Non-pigmented ciliary epithelial cell (primary cell): Measurements from ENCODE around the gene ANKRD13A.
"Not testable (repeated sequence)": the region's sequence is repeated elsewhere in the genome, so short reads cannot be mapped to it uniquely, and the experiment has no call there.

ENCODE experiments used
- DNase-seq: peaks from one replicate; pipeline ENCODE4 v3.0.0-alpha.2; 2010; ENCODE audit warnings: low read depth

The ANKRD13A gene

GRCh38 chr12:110079477-110080400 is 80.5 kb downstream of the ANKRD13A start:
- no peak for DNase-seq

GRCh38 chr12:110080410-110080809 is 81.2 kb downstream of the ANKRD13A start:
- DNase-seq: no peak

GRCh38 chr12:110084314-110085015 is 85.2 kb downstream of the ANKRD13A start:
- no peak for DNase-seq

GRCh38 chr12:110088216-110088615 is 89.0 kb downstream of the ANKRD13A start:
- DNase-seq: not testable (repeated sequence)

- DNase-seq: no peak
Measured at GRCh38 chr12:110088936-110089335, 89.7 kb downstream of the ANKRD13A start.
